Natural killer cell treated with Interleukin-12 subunit alpha and Interleukin-12 subunit beta and Interleukin-15 and Interleukin-18, amount 100 ng/mL, for 72 hours (primary cell): ENCODE measurements around the gene SAXO2. TPM values are rescaled to one million over a fixed set of nuclear protein-coding genes. Genes with fewer than 3 reads are reported as not detected.
A peak's percentile ranks its signal among the peaks of the same experiment; 100 is the strongest.
"Not testable (repeated sequence)": the region's sequence is repeated elsewhere in the genome, so short reads cannot be mapped to it uniquely, and the experiment has no call there.

ENCODE experiments used
- ATAC-seq, 2 donors: fragments of 150-1000 bp; cut with Tn5 transposase in 1 of 2; sonication (Bioruptor Pico), chemical (Tn5 transposase) in 1 of 2; 2 replicates each; pipeline ENCODE4 v1.10.0; 2021
- DNase-seq: peaks from one replicate; pipeline ENCODE4 v3.0.0; 2022; ENCODE audit warnings: low spot score
- H3K27ac Mint-ChIP-seq, 2 donors: 1 replicate in 1 of 2; 2 replicates in 1 of 2; pipeline ENCODE4 v1.8.0; 2022; ENCODE audit warnings: mixed read lengths in 2 of 2, mild to moderate bottlenecking in 1 of 2, moderate library complexity in 1 of 2
- H3K27me3 Mint-ChIP-seq, 2 donors: 1 replicate in 1 of 2; 2 replicates in 1 of 2; pipeline ENCODE4 v1.8.0; 2022; ENCODE audit warnings: mixed read lengths in 2 of 2
- H3K36me3 Mint-ChIP-seq: one replicate; pipeline ENCODE4 v1.8.0; 2022; ENCODE audit warnings: mixed read lengths
- H3K4me1 Mint-ChIP-seq, 2 donors: 1 replicate in 1 of 2; 2 replicates in 1 of 2; pipeline ENCODE4 v1.8.0; 2022; ENCODE audit warnings: low read depth in 2 of 2, mixed read lengths in 2 of 2, mild to moderate bottlenecking in 1 of 2
- H3K4me3 Mint-ChIP-seq: one replicate; pipeline ENCODE4 v1.8.0; 2022; ENCODE audit warnings: mixed read lengths
- H3K9me3 Mint-ChIP-seq: 2 replicates; pipeline ENCODE4 v1.8.0; 2022; ENCODE audit warnings: mixed read lengths
- total RNA-seq, 2 donors: library from RNA; stranded (reverse); gene quantifications; one replicate each; pipeline ENCODE4 v1.2.3, GENCODE V29; 2022

The SAXO2 gene
- total RNA-seq, result 1 to 10 TPM in 1 of 2 donors, under 1 TPM in 1; 0.59 to 1.3 TPM

- H3K27me3 Mint-ChIP-seq, result no peaks in the 10 kb centered on the region
- H3K36me3 Mint-ChIP-seq, result peaks cover 7% of the 10 kb centered on the region
- H3K4me3 Mint-ChIP-seq, result peak within 1 kb of the TSS; percentile 86
- DNase-seq (peak; percentile 95), ATAC-seq (peak; percentile 98 to 99)
- peaks cover 15 to 26% of the 10 kb centered on the region in 2 donors for H3K4me1 Mint-ChIP-seq
- peak within 1 kb of the TSS; percentile 62 to 80 for H3K27ac Mint-ChIP-seq
- H3K9me3 Mint-ChIP-seq, result no peaks in the 10 kb centered on the region
Observed at GRCh38 chr15:82262422-82263026, at the start of gene SAXO2, which contains the start of gene EFL1. Gene SAXO2, plus strand, starts transcription at chr15:82262818. Its CDS starts 62 bp downstream, at chr15:82262880. Gene EFL1, minus strand, starts transcription at chr15:82262734. Its CDS starts 956 bp downstream, at chr15:82261778.

- not testable (repeated sequence) for H3K4me3 Mint-ChIP-seq, H3K4me1 Mint-ChIP-seq, DNase-seq, H3K27ac Mint-ChIP-seq, ATAC-seq, H3K9me3 Mint-ChIP-seq, H3K27me3 Mint-ChIP-seq
- H3K36me3 Mint-ChIP-seq, result peaks cover 25% of the 10 kb centered on the region
Observed at GRCh38 chr15:82216092-82216491, 46.5 kb upstream of the SAXO2 start.

GRCh38 chr15:82221535-82221934 lies 41.1 kb upstream of the SAXO2 start:
- not testable (repeated sequence) for DNase-seq, H3K4me3 Mint-ChIP-seq, H3K9me3 Mint-ChIP-seq, H3K27me3 Mint-ChIP-seq, H3K27ac Mint-ChIP-seq, ATAC-seq, H3K4me1 Mint-ChIP-seq
- peaks cover 10% of the 10 kb centered on the region for H3K36me3 Mint-ChIP-seq

GRCh38 chr15:82228750-82229149 lies 33.9 kb upstream of the SAXO2 start:
- Mint-ChIP-seq H3K4me1 (peaks cover 0 to 8% of the 10 kb centered on the region in 2 donors), H3K4me3 (no peak overlapping the region), H3K27me3 (no peaks in the 10 kb centered on the region), H3K9me3 (no peaks in the 10 kb centered on the region), H3K36me3 (peaks cover 17% of the 10 kb centered on the region), H3K27ac (no peak overlapping the region)
- DNase-seq, result no peak
- ATAC-seq, result no peak

- DNase-seq, result no peak
- no peak for ATAC-seq
- H3K27me3 Mint-ChIP-seq, result no peaks in the 10 kb centered on the region
- peaks cover 14% of the 10 kb centered on the region for H3K36me3 Mint-ChIP-seq
- no peak overlapping the region for H3K27ac Mint-ChIP-seq
- H3K4me3 Mint-ChIP-seq, result no peak overlapping the region
- no peaks in the 10 kb centered on the region for H3K9me3 Mint-ChIP-seq
- peaks cover 0 to 8% of the 10 kb centered on the region in 2 donors for H3K4me1 Mint-ChIP-seq
Observed at GRCh38 chr15:82231233-82231632, 31.4 kb upstream of the SAXO2 start.

GRCh38 chr15:82231842-82232241 lies 30.8 kb upstream of the SAXO2 start:
- ATAC-seq (no peak), DNase-seq (no peak)
- Mint-ChIP-seq H3K9me3 (no peaks in the 10 kb centered on the region), H3K27me3 (no peaks in the 10 kb centered on the region), H3K4me3 (no peak overlapping the region), H3K4me1 (peaks cover 0 to 8% of the 10 kb centered on the region in 2 donors), H3K27ac (no peak overlapping the region), H3K36me3 (peaks cover 9% of the 10 kb centered on the region)

- not testable (repeated sequence) for DNase-seq, H3K4me3 Mint-ChIP-seq, H3K27me3 Mint-ChIP-seq, H3K9me3 Mint-ChIP-seq, H3K27ac Mint-ChIP-seq, H3K4me1 Mint-ChIP-seq, ATAC-seq
- peaks cover 18% of the 10 kb centered on the region for H3K36me3 Mint-ChIP-seq
Observed at GRCh38 chr15:82237944-82238534, 24.6 kb upstream of the SAXO2 start.

- H3K27ac Mint-ChIP-seq, result no peak overlapping the region
- H3K27me3 Mint-ChIP-seq, result no peaks in the 10 kb centered on the region
- no peaks in the 10 kb centered on the region for H3K9me3 Mint-ChIP-seq
- no peak for ATAC-seq
- peaks cover 0 to 6% of the 10 kb centered on the region in 2 donors for H3K4me1 Mint-ChIP-seq
- no peak for DNase-seq
- peaks cover 24% of the 10 kb centered on the region for H3K36me3 Mint-ChIP-seq
- H3K4me3 Mint-ChIP-seq, result no peak overlapping the region
Observed at GRCh38 chr15:82239685-82240391, 22.8 kb upstream of the SAXO2 start.

- not testable (repeated sequence) for H3K27me3 Mint-ChIP-seq, ATAC-seq, H3K4me3 Mint-ChIP-seq, H3K27ac Mint-ChIP-seq, DNase-seq, H3K9me3 Mint-ChIP-seq
- H3K36me3 Mint-ChIP-seq, result peaks cover 33% of the 10 kb centered on the region
- peaks cover 11 to 12% of the 10 kb centered on the region in 2 donors for H3K4me1 Mint-ChIP-seq
Observed at GRCh38 chr15:82241836-82242499, 20.6 kb upstream of the SAXO2 start.

GRCh38 chr15:82243644-82244043 lies 19.0 kb upstream of the SAXO2 start:
- not testable (repeated sequence) for H3K27me3 Mint-ChIP-seq, ATAC-seq, H3K9me3 Mint-ChIP-seq, H3K4me3 Mint-ChIP-seq, H3K27ac Mint-ChIP-seq, DNase-seq
- Mint-ChIP-seq H3K4me1 (peaks cover 14 to 18% of the 10 kb centered on the region in 2 donors), H3K36me3 (peaks cover 35% of the 10 kb centered on the region)

GRCh38 chr15:82245956-82246355 lies 16.7 kb upstream of the SAXO2 start:
- H3K27ac Mint-ChIP-seq, H3K9me3 Mint-ChIP-seq, H3K4me3 Mint-ChIP-seq, ATAC-seq, H3K27me3 Mint-ChIP-seq, DNase-seq: not testable (repeated sequence)
- peaks cover 24% of the 10 kb centered on the region for H3K36me3 Mint-ChIP-seq
- peaks cover 14 to 18% of the 10 kb centered on the region in 2 donors for H3K4me1 Mint-ChIP-seq

GRCh38 chr15:82248261-82248660 lies 14.4 kb upstream of the SAXO2 start:
- DNase-seq, H3K4me3 Mint-ChIP-seq, H3K9me3 Mint-ChIP-seq, ATAC-seq, H3K27ac Mint-ChIP-seq, H3K27me3 Mint-ChIP-seq: not testable (repeated sequence)
- Mint-ChIP-seq H3K36me3 (peaks cover 28% of the 10 kb centered on the region), H3K4me1 (peaks cover 12 to 18% of the 10 kb centered on the region in 2 donors)

- not testable (repeated sequence) for H3K9me3 Mint-ChIP-seq, H3K27me3 Mint-ChIP-seq
- Mint-ChIP-seq H3K4me3 (peak overlapping the region; percentile 86), H3K36me3 (peaks cover 11% of the 10 kb centered on the region), H3K4me1 (peaks cover 15 to 26% of the 10 kb centered on the region in 2 donors), H3K27ac (peak overlapping the region; percentile 62 to 80)
- DNase-seq (peak; percentile 61), ATAC-seq (peak; percentile 30 to 65)
Observed at GRCh38 chr15:82261566-82262421, 824 bp upstream of the SAXO2 start.
